GM20000 (cell line): ENCODE data around the gene CAPN15.

Experiments
- DNase-seq: peaks from one replicate; pipeline ENCODE4 v3.0.0; 2012; ENCODE audit warnings: low spot score
- CTCF ChIP-seq: IDR thresholded peaks from 2 replicates; pipeline ENCODE4 v1.5.1; 2012; ENCODE audit warnings: mild to moderate bottlenecking, control low read depth; ENCODE audit errors: extremely low read depth, missing control alignments

Gene CAPN15

GRCh38 chr16:536746-537145 is 9.2 kb downstream of the CAPN15 start:
- DNase-seq = no peak
- no peak for TF ChIP-seq CTCF

- TF ChIP-seq CTCF = no peak
- no peak for DNase-seq
These were observed 10.2 kb downstream of the CAPN15 start for GRCh38 chr16:537415-538335.

DNA sequence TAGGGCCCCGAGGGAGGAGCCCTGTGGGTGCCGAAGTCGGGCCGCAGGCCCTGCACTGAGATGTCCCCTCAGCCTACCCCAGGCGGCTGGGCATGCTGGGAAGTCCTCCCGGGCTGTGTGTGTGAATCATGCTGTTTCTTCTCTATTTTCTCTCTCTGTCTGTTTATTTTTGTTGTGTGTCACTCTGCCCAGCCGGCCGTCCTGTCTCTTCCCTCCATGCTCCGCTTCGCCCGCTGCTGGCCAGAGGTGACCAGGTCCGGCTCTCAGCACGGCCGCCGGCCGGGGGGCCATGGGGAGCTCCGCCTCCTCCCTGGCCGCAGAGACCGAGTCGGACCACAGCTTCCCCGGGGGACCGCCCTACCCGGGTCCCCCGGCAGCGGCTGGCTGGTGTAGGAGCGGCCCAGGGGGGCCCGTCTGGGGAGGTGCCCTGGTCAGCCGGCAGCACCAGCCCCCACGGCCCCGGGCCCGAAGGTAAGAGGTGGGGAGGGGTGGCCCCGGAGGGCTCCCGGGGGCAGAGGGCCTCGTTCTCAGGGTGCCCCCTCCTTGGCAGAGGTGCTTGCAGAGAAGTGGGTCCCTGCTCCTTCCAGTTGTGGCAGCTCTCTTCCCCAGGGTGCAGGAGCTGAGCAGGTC is 12.5 kb downstream of the CAPN15 start:
- no peak for TF ChIP-seq CTCF
- no peak for DNase-seq

DNA sequence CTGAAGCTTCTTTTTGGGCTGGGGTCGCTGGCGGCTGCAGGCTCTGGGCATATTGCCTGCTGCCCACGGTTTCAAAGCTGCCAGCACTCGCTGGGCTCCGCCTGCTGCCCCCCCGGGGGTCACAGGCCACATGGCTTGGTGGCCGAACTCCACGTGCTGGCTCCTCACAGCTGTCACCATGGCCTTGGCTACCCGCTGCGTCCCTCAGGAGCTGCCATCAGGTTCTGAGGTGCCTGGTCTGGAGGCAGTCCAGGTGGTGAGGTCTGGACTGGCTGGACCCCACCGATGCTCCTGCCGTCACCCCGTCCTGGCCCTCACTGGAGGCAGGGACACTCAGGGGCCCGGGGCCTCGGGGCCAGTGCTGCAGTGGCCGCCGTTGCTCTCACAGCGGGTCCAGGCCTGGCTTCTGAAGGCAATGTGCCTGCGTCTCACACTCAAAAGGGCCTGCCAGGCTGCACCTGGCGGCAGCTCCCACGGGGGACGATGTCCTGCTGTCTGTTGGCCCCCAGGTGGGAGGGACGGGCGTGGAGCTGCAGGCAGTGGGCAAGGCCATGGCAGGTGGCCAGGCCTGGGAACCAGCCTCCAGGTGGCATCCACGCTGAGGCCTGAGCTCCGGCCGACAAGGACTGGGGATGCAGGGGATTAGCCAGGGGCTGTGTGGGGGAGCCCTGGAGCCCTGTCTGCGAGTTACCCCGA is 13.3 kb downstream of the CAPN15 start:
- DNase-seq = no peak
- TF ChIP-seq CTCF = no peak

- no peak for TF ChIP-seq CTCF
- no peak for DNase-seq
These were observed 16.0 kb downstream of the CAPN15 start for GRCh38 chr16:543301-544164.

DNA sequence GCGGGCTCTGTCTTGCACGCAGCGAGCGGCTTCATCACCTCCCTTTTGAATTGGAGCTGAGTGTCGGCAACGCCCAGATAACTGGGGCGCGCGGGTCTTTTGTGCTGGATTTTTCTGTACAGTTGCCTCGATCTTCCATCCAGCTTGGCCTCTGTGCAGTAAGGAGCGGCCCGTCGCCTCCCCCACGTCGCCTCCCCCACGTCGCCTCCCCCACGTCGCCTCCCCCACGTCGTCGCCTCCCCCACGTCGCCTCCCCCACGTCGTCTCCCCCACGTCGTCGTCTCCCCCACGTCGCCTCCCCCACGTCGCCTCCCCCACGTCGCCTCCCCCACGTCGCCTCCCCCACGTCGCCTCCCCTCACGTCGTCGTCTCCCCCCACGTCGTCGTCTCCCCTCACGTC is 17.0 kb downstream of the CAPN15 start:
- no peak for TF ChIP-seq CTCF
- no peak for DNase-seq
